ENCODE results near the gene MOXD1. TPM values are rescaled to one million over a fixed set of nuclear protein-coding genes. Genes with fewer than 3 reads are reported as not detected.
A peak's percentile ranks its signal among the peaks of the same experiment; 100 is the strongest.

Gene MOXD1
- total and polyA plus RNA-seq, 2 of the 8 experiments (the other 6 are each of a cell fraction or from before 2014, with no cell fraction given), result 1.6 to 3.5 TPM

- Histone ChIP-seq H3K18ac (ENCODE audit: extremely low read depth, low read length) (no peak overlapping the region), H3K27ac (ENCODE audit: low read depth, low read length) (no peak overlapping the region), H3K27me3 (replicated peaks in 1 of 4; ENCODE audit: control insufficient read depth in 3 of 4, extremely low read depth in 1 of 4, insufficient read depth in 3 of 4, low read length in 3 of 4) (no peaks in the 10 kb centered on the region), H3K79me2 (ENCODE audit: control insufficient read depth in 1 of 2, insufficient read depth in 2 of 2, low read length in 2 of 2) (no peaks in the 10 kb centered on the region), H3K4me3 (ENCODE audit: extremely low read depth in 1 of 4, insufficient read depth in 2 of 4, low read depth in 3 of 4, low read length in 4 of 4) (no peak overlapping the region), H3K36me3 (ENCODE audit: control insufficient read depth in 2 of 4, insufficient read depth in 4 of 4, low read length in 3 of 4) (no peaks in the 10 kb centered on the region), H3K4ac (replicated peaks; ENCODE audit: insufficient read length, low read depth, low read length) (no peak overlapping the region), H4K91ac (replicated peaks; ENCODE audit: insufficient read length, low read length) (no peak overlapping the region), H2BK120ac (replicated peaks; ENCODE audit: low read depth, low read length) (no peak overlapping the region), H3K4me1 (replicated peaks in 1 of 4; ENCODE audit: control insufficient read depth in 3 of 4, insufficient read depth in 4 of 4, low read length in 3 of 4) (no peaks in the 10 kb centered on the region), H4K20me1 (replicated peaks in 1 of 2; ENCODE audit: control insufficient read depth in 1 of 2, insufficient read depth in 2 of 2, low read length in 2 of 2) (no peaks in the 10 kb centered on the region), H2AFZ (ENCODE audit: low read length) (no peak overlapping the region), H3K9ac (replicated peaks in 1 of 4; ENCODE audit: extremely low read depth in 1 of 4, low read depth in 3 of 4, low read length in 3 of 4) (no peak overlapping the region), H3K79me1 (ENCODE audit: low read depth, low read length) (no peaks in the 10 kb centered on the region), H2BK5ac (ENCODE audit: low read depth, low read length) (no peak overlapping the region), H2BK20ac (ENCODE audit: low read length) (no peak overlapping the region), H2BK12ac (ENCODE audit: low read depth, low read length) (no peak overlapping the region), H3K23ac (ENCODE audit: insufficient read length) (no peak overlapping the region), H2BK15ac (ENCODE audit: low read length) (no peak overlapping the region), H2AK5ac (ENCODE audit: low read depth, low read length) (no peak overlapping the region), H3K9me3 (ENCODE audit: insufficient read depth in 2 of 2, low read depth in 1 of 2, low read length in 1 of 2) (peaks cover 4 to 7% of the 10 kb centered on the region in 2 experiments; a peak in 1 of 4 replicates), H3K23me2 (ENCODE audit: low read depth, low read length) (peaks cover 2% of the 10 kb centered on the region; the same call in 1 of the 2 replicates), H3K56ac (replicated peaks; ENCODE audit: insufficient read length, low read depth, low read length) (no peak overlapping the region), H4K5ac (ENCODE audit: insufficient read length, low read depth, low read length) (no peak overlapping the region), H4K8ac (ENCODE audit: extremely low read depth, insufficient read depth, low read length) (no peak overlapping the region), H3K14ac (ENCODE audit: insufficient read length) (no peak overlapping the region), H3K4me2 (ENCODE audit: insufficient read depth in 1 of 2, low read depth in 2 of 2, low read length in 2 of 2) (no peak overlapping the region)
- no peak for TF ChIP-seq RXRA (IDR thresholded peaks at IDR 0.05; ENCODE audit: insufficient read depth, low read depth, low read length)
- no peak for TF ChIP-seq BRCA1 (IDR thresholded peaks at IDR 0.05; ENCODE audit: low read depth, low read length)
- no peak for TF ChIP-seq TAF7 (optimal IDR thresholded peaks at IDR 0.05; ENCODE audit: borderline replicate concordance, low read depth, low read length)
- TF ChIP-seq SAP30 (IDR thresholded peaks at IDR 0.05; ENCODE audit: insufficient read depth, insufficient replicate concordance, low read length), result no peak
- TF ChIP-seq EGR1 (IDR thresholded peaks at IDR 0.05; ENCODE audit: borderline replicate concordance, low read depth, low read length), result no peak
- no peak for TF ChIP-seq CBX5 (IDR thresholded peaks at IDR 0.05; ENCODE audit: low read depth, low read length)
- 0 out of 2 replicates have a peak, but pooled peaks have one; percentile 13 for TF ChIP-seq MAFK (IDR thresholded peaks at IDR 0.05; ENCODE audit: low read depth, low read length)
- WGBS, 2 experiments (ENCODE audit: extremely low coverage in 1 of 2, insufficient coverage in 1 of 2, insufficient read length in 1 of 2, insufficient replicate concordance in 2 of 2, low coverage in 1 of 2, low lambda C conversion rate in 2 of 2, missing lambda C conversion rate in 1 of 2), result 92% methylated on average over 5 of the region's 5 CpGs; no CpG with 5 or more reads in 1 of the 2 experiments
- CTCF ChIA-PET (ENCODE audit: partially characterized antibody), result interaction anchor here (1.4 to 1.5 kb wide), 2 partner anchors 72 to 114 kb away, joined by 3 to 6 read pairs; no protein-coding TSS in a partner anchor
- no peak for FAIRE-seq
- DNase-seq (ENCODE audit: low read depth in 1 of 2, low spot score in 2 of 2), result no peak
- POLR2A ChIA-PET (ENCODE audit: partially characterized antibody), result no interaction called here
Observed at GRCh38 chr6:132412656-132413498, 11.6 kb upstream of the MOXD1 start.
